Prostate gland (tissue), 2 donors: ENCODE measurements around the gene C3.

Source experiments
- POLR2AphosphoS5 ChIP-seq: sonication (generic); formaldehyde crosslinking; IDR thresholded peaks from one replicate; pipeline ENCODE4 v1.6.1; 2017; ENCODE audit warnings: antibody characterized with exemption
- TF ChIP-seq, protein P1 (sequence below), 4 experiments: fragments of 200-600 bp in 2 of 4; fragments of 450-650 bp in 2 of 4; sonication (generic) in 2 of 4; IDR thresholded peaks; 1 replicate in 3 of 4; 2 replicates in 1 of 4; pipeline ENCODE4 v1.5.1; 2016 to 2019; ENCODE audit warnings: antibody characterized with exemption in 4 of 4, mild to moderate bottlenecking in 2 of 4, moderate library complexity in 2 of 4

DNA sequence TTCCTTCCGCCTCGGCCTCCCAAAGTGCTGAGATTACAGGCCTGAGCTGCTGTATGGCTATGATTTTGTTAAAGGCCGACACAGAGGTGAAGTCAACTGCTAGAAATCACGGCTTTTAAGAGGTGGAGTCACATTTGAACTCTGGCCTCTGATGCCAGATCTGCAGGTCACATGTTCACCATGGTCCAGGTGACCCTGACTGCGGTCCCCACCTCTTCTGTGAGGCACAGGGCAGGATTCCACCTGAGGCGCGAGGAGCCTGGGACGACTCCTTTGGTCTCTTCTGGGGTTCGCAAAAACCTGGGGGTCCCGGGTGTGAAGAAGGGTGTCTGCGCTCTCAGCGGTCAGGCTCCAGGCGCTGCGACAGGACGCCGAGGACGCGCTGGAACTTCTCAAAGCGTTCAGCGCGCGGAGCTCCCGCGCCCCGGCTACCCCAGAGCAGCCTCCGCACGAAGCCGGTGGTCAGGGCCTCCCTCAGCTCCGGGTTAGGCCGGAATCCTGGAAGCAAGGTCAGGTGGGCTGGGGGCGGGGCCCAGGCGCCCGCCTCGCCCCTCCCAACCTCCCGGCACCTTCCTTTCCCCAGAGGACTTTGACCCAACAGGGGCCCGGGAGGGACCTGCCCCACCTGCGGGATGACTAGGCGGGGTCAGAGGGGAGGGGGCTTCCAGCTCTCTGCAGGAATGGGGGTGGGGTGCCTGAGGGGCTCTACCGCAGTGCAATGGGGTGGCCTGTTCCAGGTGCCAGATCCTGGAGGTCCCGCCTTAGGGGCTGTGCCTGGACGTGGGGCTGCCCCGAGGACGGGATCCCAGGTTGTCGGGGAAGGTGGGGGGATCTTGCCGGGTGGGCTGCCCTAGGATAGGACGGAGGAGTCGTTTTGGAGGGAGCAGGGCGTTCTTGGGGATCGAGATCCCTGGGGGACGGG, 32.1 kb upstream of the C3 start:
- TF ChIP-seq, protein P1, sequence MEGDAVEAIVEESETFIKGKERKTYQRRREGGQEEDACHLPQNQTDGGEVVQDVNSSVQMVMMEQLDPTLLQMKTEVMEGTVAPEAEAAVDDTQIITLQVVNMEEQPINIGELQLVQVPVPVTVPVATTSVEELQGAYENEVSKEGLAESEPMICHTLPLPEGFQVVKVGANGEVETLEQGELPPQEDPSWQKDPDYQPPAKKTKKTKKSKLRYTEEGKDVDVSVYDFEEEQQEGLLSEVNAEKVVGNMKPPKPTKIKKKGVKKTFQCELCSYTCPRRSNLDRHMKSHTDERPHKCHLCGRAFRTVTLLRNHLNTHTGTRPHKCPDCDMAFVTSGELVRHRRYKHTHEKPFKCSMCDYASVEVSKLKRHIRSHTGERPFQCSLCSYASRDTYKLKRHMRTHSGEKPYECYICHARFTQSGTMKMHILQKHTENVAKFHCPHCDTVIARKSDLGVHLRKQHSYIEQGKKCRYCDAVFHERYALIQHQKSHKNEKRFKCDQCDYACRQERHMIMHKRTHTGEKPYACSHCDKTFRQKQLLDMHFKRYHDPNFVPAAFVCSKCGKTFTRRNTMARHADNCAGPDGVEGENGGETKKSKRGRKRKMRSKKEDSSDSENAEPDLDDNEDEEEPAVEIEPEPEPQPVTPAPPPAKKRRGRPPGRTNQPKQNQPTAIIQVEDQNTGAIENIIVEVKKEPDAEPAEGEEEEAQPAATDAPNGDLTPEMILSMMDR (IDR thresholded peaks at IDR 0.05), result no peak
- TF ChIP-seq POLR2AphosphoS5, result no peak
